SIG-M5 treated with dmso at 0.1 percent for 504 hours (cell line): ENCODE data around the gene MRGPRE.

Source experiments
- DNase-seq: peaks from one replicate; lab custom pipeline; 2025; ENCODE audit not compliant: unreplicated experiment; lab: John Stamatoyannopoulos, UW

MRGPRE gene

GRCh38 chr11:3227568-3228444, 4.4 kb downstream of the MRGPRE start:
- no peak for DNase-seq

- DNase-seq = no peak
Measured at GRCh38 chr11:3226846-3227567, 5.2 kb downstream of the MRGPRE start.

GRCh38 chr11:3225826-3226750, 6.1 kb downstream of the MRGPRE start:
- DNase-seq = no peak

- DNase-seq = no peak
Measured at GRCh38 chr11:3225159-3225758, 7.0 kb downstream of the MRGPRE start.

- no peak for DNase-seq
Measured at GRCh38 chr11:3224401-3225057, 7.7 kb downstream of the MRGPRE start.

- no peak for DNase-seq
Measured at GRCh38 chr11:3223932-3224381, 8.3 kb downstream of the MRGPRE start.

DNA sequence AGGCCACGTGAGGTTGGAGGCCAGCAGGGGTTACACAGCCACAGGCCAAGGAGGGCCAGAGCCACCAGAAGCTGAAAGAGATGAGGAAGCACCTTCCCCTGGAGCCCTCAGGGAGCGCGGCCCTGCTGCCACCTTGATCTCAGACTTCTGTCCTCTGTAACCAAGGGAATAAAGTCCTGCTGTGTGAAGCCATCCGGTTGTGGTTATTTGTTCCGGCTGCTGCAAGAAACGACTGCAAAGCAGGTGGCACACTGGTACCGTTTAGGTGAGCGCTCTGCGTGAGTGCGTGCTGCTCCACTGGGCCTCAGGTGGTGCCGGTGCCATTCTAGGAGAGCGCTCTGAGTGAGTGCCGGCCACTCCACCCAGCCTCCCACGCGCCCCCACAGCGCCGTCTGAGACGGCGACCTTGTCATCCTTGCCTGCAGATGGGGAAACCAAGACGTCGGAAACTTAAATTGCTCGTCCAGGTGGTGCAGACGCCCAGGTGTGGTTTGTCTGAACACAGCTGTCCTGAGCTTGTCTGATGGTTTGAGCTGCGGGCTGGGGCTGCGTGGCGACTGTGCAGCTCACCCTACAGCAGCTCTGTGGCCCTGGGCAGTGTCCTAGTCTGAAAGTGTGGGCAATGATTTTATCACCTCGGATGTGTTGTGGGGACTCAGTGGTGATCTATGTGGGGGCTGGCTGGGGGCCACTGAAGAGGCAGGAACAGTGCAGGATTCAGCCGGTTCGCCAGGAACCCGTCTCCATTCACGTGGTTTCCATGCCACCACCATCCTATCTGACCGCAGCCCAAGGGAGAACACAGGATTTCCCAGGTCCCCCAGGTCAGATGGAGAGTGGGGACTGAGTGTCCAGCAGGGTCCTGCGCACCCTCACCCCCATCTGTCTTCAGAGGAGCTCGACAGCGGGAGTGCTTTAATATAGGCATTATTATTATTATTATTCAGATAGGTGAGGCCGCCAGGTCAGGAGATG, 9.0 kb downstream of the MRGPRE start:
- no peak for DNase-seq

DNA sequence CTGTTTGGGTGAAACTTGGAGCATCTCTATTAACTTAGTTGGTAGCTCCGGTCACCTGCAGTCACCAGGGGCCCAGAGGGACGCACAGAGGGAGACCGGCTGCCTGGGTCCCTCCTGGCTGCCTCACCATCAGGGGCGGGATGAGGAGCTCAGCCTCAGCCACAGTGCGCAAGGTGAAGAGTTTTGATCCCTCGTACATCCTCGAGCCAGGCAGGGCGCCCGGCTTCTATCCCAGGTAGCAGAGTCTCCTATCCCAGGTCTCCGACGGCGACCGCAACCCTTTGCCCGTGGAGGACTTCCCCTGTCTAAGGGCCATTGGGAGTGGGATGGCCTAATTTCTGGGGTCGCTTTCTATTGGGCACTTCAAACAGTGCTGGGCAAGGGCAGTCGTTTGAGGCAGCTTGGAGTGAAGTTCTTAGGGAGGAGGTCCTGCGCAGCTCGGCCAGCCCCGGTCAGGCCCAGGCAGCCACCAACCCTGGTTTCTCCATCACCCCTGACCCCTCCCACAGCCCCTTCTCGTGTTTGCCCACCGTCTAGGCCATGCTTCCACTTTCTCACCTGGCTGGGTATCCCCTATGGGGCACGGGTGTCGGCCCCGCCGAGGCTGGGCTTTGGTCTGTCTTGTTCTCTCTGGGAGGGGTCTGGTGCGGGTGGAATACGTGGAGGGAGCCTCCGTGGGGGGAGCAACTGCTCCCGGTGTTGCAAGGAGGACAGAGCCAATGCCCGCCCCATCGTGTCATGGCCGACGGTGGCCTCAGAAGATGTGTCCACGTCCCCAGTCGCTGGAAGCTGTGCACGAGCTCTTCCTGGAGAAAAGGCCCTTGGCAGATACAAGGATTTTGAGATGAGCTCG, 10.0 kb downstream of the MRGPRE start:
- no peak for DNase-seq

DNA sequence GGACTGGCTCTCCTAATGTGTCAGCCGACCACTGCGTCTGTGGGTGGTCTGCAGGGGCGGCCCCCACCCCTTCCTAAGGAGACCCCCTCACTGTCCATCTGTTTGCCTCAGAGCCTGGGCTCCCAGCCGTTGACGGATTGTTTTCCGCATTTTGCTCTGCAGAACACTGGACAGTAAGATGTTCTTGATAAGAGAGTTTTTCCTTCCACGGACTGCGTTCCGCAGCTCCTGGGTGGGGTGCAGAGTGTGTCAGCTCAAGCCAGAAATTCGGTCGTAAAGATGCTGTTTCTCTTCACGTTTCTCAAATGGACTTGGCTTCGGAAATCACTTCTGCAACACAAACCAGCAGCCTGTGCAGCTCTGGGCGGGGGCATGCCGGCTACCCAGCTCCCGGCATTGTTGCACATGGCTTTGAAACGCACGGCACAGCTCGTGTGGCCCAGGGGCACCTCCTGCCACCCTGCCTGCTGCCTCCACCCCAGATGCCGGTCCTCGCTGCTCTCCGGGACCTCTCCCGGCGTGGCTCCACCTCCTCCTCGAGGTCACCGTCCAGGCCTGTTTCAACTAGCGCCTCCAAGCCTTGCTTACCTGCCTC, 10.7 kb downstream of the MRGPRE start:
- DNase-seq = no peak

DNA sequence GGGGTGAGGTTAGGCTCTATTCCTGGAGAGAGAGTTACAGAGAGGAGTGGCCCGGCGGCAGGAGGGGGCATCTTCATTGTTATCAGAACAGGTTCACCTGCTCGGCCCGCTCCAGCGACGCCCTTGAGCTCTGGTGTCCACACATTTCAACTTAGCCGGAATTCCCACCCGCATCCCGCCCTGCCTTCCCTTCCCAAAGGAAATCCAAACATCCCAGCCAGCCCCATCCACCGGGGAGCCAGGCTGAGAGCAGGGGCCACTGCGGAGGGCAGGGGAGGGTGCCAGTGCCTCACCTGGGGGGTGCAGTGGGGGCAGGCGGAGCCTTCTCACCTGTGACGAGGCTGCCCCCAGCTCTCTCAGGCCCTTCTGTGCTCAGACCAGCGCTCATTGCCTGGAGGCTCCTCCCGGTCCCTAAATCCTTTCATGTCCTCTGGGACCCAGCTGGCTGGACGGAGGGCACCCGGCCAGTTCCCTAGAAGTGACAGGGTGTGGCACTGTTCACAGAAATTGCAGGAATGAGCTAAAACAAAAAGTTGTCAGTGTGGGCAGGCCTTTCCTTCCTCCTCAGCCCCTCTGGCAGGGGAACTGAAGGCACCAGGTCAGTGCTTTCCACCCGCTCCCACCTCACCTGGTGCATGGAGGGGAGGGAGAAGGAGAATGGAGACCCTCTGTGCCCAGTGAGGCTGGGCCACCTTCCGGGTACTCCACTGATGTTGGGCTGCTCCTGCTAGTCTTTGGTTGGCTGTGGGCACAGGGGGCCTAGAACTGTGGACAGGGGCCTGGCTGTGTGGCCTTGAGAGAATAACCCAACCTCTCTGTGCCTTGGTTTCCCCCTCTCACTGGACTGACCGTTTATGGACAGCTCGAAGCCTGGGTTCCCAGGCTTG, 11.5 kb downstream of the MRGPRE start:
- DNase-seq = no peak

DNA sequence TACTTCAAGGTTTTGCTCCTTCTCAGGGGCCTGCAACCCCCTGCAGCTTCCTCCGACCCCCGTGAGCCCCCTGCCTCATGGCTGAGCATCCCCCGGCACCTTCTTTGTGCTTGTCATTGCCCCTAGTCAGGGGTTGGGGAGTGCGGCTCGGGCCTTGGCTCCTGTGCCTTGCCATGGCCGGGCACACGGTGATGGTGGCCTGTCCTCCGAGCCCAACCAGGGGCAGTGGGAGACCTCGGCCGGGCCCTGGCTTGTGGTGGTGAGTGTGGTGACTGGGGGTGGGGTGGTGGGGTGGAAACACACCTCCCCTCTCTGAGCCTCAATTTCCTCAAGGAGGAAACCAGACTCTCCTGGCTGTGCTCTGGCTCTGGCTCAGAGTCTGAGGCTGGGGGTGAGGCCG, 12.1 kb downstream of the MRGPRE start:
- DNase-seq = no peak

- no peak for DNase-seq
Measured at GRCh38 chr11:3219281-3219892, 12.8 kb downstream of the MRGPRE start.

GRCh38 chr11:3218483-3219280, 13.5 kb downstream of the MRGPRE start, which contains the start of gene MRGPRG:
TSS of gene MRGPRG (minus strand) at chr11:3218813. CDS start at chr11:3218813, 0 bp downstream.
- no peak for DNase-seq

DNA sequence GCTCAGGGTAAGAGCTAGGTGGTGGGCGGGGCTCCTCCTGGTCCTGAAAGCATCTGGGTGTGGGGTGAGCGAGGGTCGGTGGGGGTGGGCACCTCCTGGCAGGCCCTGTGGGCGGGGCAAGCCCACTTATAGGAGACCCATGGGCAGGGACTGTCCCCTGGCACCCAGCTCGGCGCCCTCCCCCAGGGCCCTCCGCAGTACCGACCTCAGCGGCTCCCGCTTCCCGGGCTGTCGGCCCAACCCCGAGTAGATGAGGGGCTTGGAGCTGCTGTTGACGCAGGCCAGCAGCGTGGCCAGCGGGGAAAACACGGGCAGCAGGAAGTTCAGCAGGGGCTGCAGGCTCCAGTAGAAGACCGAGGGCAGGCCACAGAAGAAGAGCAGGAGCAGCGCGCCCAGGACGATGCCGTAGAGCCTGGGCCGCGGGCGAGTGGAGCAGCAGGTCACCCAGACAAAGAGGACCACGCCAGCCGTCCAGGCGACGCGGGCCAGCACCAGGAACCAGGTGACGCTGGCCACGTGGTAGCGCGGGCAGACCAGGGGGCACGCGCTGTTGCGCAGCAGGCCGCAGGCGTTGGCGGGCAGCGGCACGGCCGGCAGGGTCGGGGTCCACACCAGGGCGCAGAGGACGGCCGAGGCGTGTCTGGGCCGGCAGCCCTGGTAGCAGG, 14.3 kb downstream of the MRGPRE start:
- DNase-seq = no peak

DNA sequence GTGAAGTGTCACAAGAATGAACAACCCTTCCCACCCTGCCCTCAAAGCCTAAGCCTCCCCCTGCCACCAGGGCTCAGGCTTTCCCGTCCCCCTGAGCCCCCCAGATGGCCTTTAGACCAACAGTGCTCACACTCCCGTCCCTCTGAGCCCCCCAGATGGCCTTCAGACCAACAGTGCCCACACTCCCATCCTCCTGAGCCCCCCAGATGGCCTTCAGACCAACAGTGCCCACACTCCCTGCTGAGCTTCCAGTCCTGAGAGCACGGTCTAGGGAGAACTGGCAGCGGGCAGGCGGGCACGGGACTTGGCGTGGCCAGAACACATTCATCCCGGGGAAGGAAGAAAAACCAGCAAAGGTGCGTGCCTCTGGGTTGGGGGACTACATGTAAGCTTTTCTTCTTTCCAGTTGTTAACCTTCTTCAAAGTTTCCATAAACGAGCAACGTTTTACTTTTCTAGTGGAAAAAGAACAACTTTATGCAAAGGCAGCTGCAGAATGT, 16.1 kb downstream of the MRGPRE start:
- no peak for DNase-seq
